Liver (tissue), 9 donors: ENCODE results near the gene UCKL1. TPM values are rescaled to one million over a fixed set of nuclear protein-coding genes. Genes with fewer than 3 reads are reported as not detected.

Experiments used
- DNase-seq: peaks from one replicate; pipeline ENCODE4 v3.0.0-alpha.2; 2017; ENCODE audit warnings: low spot score
- H3K27ac ChIP-seq, 2 donors: one replicate each; pipeline ENCODE4 v1.7.0; 2013; ENCODE audit warnings: inconsistent platforms in 2 of 2, low read length in 2 of 2, control low read depth in 1 of 2, low read depth in 1 of 2, mild to moderate bottlenecking in 1 of 2
- H3K27me3 ChIP-seq, 4 donors: one replicate each; pipeline versions ENCODE4 v1.6.1 to v1.7.0; 2013; ENCODE audit warnings: low read length in 3 of 4, inconsistent platforms in 1 of 4, mild to moderate bottlenecking in 1 of 4, moderate library complexity in 1 of 4; ENCODE audit not compliant: control insufficient read depth in 4 of 4, insufficient read depth in 4 of 4
- H3K36me3 ChIP-seq, 4 donors: one replicate each; pipeline versions ENCODE4 v1.6.1 to v1.7.0; 2013; ENCODE audit warnings: low read length in 3 of 4, mild to moderate bottlenecking in 3 of 4, low read depth in 1 of 4, moderate library complexity in 1 of 4; ENCODE audit not compliant: control insufficient read depth in 4 of 4, insufficient read depth in 3 of 4
- H3K4me1 ChIP-seq, 4 donors: one replicate each; pipeline versions ENCODE4 v1.6.1 to v1.7.0; 2013; ENCODE audit warnings: low read length in 3 of 4, mild to moderate bottlenecking in 3 of 4, moderate library complexity in 1 of 4; ENCODE audit not compliant: control insufficient read depth in 4 of 4, insufficient read depth in 4 of 4
- H3K4me3 ChIP-seq, 3 donors: one replicate each; pipeline versions ENCODE4 v1.6.1 to v1.7.0; 2013; ENCODE audit warnings: low read length in 3 of 3, control low read depth in 1 of 3, low read depth in 1 of 3, mild to moderate bottlenecking in 1 of 3
- H3K9ac ChIP-seq, 2 donors: one replicate each; pipeline ENCODE4 v1.7.0; 2013; ENCODE audit warnings: low read length in 2 of 2, mild to moderate bottlenecking in 2 of 2, moderate library complexity in 2 of 2, control low read depth in 1 of 2, low read depth in 1 of 2
- H3K9me3 ChIP-seq, 4 donors: one replicate each; pipeline versions ENCODE4 v1.6.1 to v1.7.0; 2013; ENCODE audit warnings: low read length in 3 of 4; ENCODE audit not compliant: control insufficient read depth in 4 of 4
- EGR1 ChIP-seq, 2 donors: IDR thresholded peaks; 2 replicates each; pipeline ENCODE4 v1.6.1; 2016 to 2018; ENCODE audit warnings: antibody characterized with exemption in 2 of 2, low read depth in 2 of 2
- FOXA2 ChIP-seq: IDR thresholded peaks from 2 replicates; pipeline ENCODE4 v1.6.1; 2016; ENCODE audit warnings: antibody characterized with exemption
- GABPA ChIP-seq, 2 donors: IDR thresholded peaks in 1 of 2; conservative IDR thresholded peaks in 1 of 2; 2 replicates each; pipeline ENCODE4 v1.6.1; 2016; ENCODE audit warnings: antibody characterized with exemption in 2 of 2, mild to moderate bottlenecking in 1 of 2, moderate library complexity in 1 of 2
- HNF4A ChIP-seq, 2 donors: conservative IDR thresholded peaks; 2 replicates each; pipeline ENCODE4 v1.6.1; 2016; ENCODE audit warnings: antibody characterized with exemption in 2 of 2, mild to moderate bottlenecking in 2 of 2
- HNF4G ChIP-seq: IDR thresholded peaks from 2 replicates; pipeline ENCODE4 v1.6.1; 2016; ENCODE audit warnings: antibody characterized with exemption
- JUND ChIP-seq, 2 donors: IDR thresholded peaks; 2 replicates each; pipeline ENCODE4 v1.6.1; 2016; ENCODE audit warnings: antibody characterized with exemption in 2 of 2
- MAX ChIP-seq: IDR thresholded peaks from 2 replicates; pipeline ENCODE4 v1.6.1; 2016; ENCODE audit warnings: antibody characterized with exemption
- NR2F2 ChIP-seq: IDR thresholded peaks from 2 replicates; pipeline ENCODE4 v1.6.1; 2016; ENCODE audit warnings: antibody characterized with exemption
- RAD21 ChIP-seq, 2 donors: IDR thresholded peaks; 2 replicates each; pipeline ENCODE4 v1.6.1; 2016; ENCODE audit warnings: antibody characterized with exemption in 2 of 2, mild to moderate bottlenecking in 2 of 2
- REST ChIP-seq: IDR thresholded peaks from 2 replicates; pipeline ENCODE4 v1.6.1; 2016; ENCODE audit warnings: antibody characterized with exemption, mild to moderate bottlenecking
- RXRA ChIP-seq, 2 donors: IDR thresholded peaks; 2 replicates each; pipeline ENCODE4 v1.6.1; 2017 to 2018; ENCODE audit warnings: antibody characterized with exemption in 2 of 2, mild to moderate bottlenecking in 1 of 2
- SP1 ChIP-seq: IDR thresholded peaks from 2 replicates; pipeline ENCODE4 v1.6.1; 2018; ENCODE audit warnings: antibody characterized with exemption, mild to moderate bottlenecking
- TAF1 ChIP-seq: conservative IDR thresholded peaks from 2 replicates; pipeline ENCODE4 v1.6.1; 2016; ENCODE audit warnings: antibody characterized with exemption, mild to moderate bottlenecking
- YY1 ChIP-seq: IDR thresholded peaks from 2 replicates; pipeline ENCODE4 v1.6.1; 2016; ENCODE audit warnings: antibody characterized with exemption, mild to moderate bottlenecking
- ZBTB33 ChIP-seq: IDR thresholded peaks from 2 replicates; pipeline ENCODE4 v1.6.1; 2016; ENCODE audit warnings: antibody characterized with exemption
- WGBS: extraction: QIAGEN DNeasy Blood & Tissue Kit; methylation state at CpG from one replicate; pipeline ENCODE4 v1.1.7; 2013; 5-methylcytosine and 5-hydroxymethylcytosine counted together
- polyA plus RNA-seq, 2 donors: library from polyadenylated mRNA; stranded (reverse) in 1 of 2; unstranded in 1 of 2; fragments of 200-250 nt in 1 of 2; fragments of >200 nt in 1 of 2; fragmentation: Nextera tagmentation in 1 of 2; extraction: Ambion mirVana in 1 of 2; gene quantifications; one replicate each; pipeline versions ENCODE4 v1.2.1 to v1.2.3, GENCODE V29; 2013 to 2015
- total RNA-seq, 2 donors: library from RNA; depleted of rRNA; stranded (reverse); fragments of >200 nt; gene quantifications; one replicate each; pipeline ENCODE4 v1.2.3, GENCODE V29; 2014
- TF ChIP-seq, protein P1 (sequence below): fragments of 150-350 bp; IDR thresholded peaks from 2 replicates; pipeline ENCODE4 v1.5.1; 2017; ENCODE audit warnings: improper control_type of control experiment, low read depth, low read length; ENCODE audit not compliant: missing input control
- TF ChIP-seq, protein P2 (sequence below): IDR thresholded peaks from 2 replicates; pipeline ENCODE4 v1.6.1; 2016; ENCODE audit warnings: antibody characterized with exemption
- donor health status: healthy.
- donor health status: healthy.
- donor health status: healthy.
- donor health status: healthy.
- donor health status: healthy.

The UCKL1 gene
- total and polyA plus RNA-seq, 4 donors, result 16.4 to 20.4 (median 18.3) TPM

DNA sequence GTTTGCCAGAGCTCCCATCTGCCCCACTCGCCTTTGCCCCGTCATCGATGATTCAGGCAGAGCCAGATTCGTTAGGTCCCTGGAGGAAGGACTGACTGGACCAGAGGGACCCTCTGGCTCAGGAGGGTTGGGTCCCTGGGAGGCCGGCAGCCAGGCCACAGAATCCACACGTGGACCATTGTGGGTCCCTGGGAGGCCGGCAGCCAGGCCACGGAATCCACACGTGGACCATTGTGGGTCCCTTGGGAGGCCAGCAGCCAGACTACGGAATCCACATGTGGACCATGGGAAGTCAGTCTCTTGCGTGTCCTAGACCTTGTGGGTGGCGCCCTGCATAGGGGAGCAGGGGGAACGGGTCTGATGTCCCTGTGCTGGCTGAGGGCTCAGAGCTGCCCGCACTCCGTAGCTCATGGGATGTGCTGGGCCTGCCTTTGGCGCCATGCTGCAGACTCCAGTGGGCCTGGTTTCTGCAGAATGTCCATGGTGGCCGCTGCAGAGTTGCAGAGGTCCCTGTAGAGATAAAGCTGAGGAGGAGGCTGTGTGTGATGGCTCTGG is 23.5 kb downstream of the UCKL1 start:
- DNase-seq, result no peak
- no peak overlapping the region for H3K4me3 ChIP-seq
- H3K9me3 ChIP-seq, result no peaks in the 10 kb centered on the region
- no peaks in the 10 kb centered on the region for H3K27me3 ChIP-seq
- no peak overlapping the region for H3K9ac ChIP-seq
- 97% methylated on average over 17 of the region's 17 CpGs for WGBS
- TF ChIP-seq, protein P1, sequence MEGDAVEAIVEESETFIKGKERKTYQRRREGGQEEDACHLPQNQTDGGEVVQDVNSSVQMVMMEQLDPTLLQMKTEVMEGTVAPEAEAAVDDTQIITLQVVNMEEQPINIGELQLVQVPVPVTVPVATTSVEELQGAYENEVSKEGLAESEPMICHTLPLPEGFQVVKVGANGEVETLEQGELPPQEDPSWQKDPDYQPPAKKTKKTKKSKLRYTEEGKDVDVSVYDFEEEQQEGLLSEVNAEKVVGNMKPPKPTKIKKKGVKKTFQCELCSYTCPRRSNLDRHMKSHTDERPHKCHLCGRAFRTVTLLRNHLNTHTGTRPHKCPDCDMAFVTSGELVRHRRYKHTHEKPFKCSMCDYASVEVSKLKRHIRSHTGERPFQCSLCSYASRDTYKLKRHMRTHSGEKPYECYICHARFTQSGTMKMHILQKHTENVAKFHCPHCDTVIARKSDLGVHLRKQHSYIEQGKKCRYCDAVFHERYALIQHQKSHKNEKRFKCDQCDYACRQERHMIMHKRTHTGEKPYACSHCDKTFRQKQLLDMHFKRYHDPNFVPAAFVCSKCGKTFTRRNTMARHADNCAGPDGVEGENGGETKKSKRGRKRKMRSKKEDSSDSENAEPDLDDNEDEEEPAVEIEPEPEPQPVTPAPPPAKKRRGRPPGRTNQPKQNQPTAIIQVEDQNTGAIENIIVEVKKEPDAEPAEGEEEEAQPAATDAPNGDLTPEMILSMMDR, result no peak
- TF ChIP-seq ZBTB33, result no peak
- TF ChIP-seq TAF1, result no peak
- TF ChIP-seq MAX, result no peak
- TF ChIP-seq EGR1 (IDR thresholded peaks at IDR 0.05; ENCODE audit: low read depth in 2 of 2), result no peak
- TF ChIP-seq FOXA2, result no peak
- TF ChIP-seq GABPA (IDR thresholded peaks at IDR 0.05 in 1 of 2, conservative IDR thresholded peaks at IDR 0.05 in 1 of 2), result no peak
- TF ChIP-seq, protein P2, sequence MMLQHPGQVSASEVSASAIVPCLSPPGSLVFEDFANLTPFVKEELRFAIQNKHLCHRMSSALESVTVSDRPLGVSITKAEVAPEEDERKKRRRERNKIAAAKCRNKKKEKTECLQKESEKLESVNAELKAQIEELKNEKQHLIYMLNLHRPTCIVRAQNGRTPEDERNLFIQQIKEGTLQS, result no peak
- no peak for TF ChIP-seq HNF4A (conservative IDR thresholded peaks at IDR 0.05)
- TF ChIP-seq SP1, result no peak
- no peak for TF ChIP-seq RXRA (IDR thresholded peaks at IDR 0.05)
- TF ChIP-seq YY1, result no peak
- no peak for TF ChIP-seq RAD21 (IDR thresholded peaks at IDR 0.05)
- no peak for TF ChIP-seq HNF4G
- peaks cover 15 to 63% (median 36%) of the 10 kb centered on the region in 4 donors for H3K36me3 ChIP-seq
- no peak overlapping the region for H3K27ac ChIP-seq
- no peaks in the 10 kb centered on the region for H3K4me1 ChIP-seq

DNA sequence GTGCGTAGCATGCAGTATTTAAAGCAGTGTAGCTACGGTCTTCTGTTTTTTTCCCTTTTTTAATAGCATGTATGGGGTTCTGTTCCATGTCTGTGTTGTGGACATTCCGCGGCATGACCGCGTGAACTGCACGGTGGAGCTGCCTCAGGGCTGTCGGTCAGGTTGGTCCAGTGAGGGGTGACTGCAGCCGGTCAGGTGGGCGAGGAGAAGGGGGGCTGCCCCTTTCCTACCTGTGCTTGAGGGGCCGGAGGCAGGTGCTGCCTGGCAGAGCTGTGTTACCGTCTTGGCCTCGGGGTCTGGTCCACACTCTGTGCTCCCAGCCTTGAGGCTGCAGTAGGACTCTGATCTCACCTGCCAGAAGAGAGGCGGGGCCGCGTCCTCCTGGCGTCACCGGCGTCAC is 24.5 kb downstream of the UCKL1 start:
- H3K27me3 ChIP-seq, result no peaks in the 10 kb centered on the region
- TF ChIP-seq TAF1 (no peak), EGR1 (IDR thresholded peaks at IDR 0.05; ENCODE audit: low read depth in 2 of 2) (no peak), SP1 (no peak), HNF4A (conservative IDR thresholded peaks at IDR 0.05) (no peak), YY1 (no peak), NR2F2 (no peak), MAX (no peak), FOXA2 (no peak), JUND (IDR thresholded peaks at IDR 0.05) (no peak), REST (no peak), RXRA (IDR thresholded peaks at IDR 0.05) (no peak), ZBTB33 (no peak)
- TF ChIP-seq, protein P1, result no peak
- TF ChIP-seq, protein P2, result no peak
- 98% methylated on average over 19 of the region's 19 CpGs for WGBS
- DNase-seq, result no peak
- no peak overlapping the region for H3K27ac ChIP-seq
- peaks cover 15 to 63% (median 37%) of the 10 kb centered on the region in 4 donors for H3K36me3 ChIP-seq
- H3K4me3 ChIP-seq, result no peak overlapping the region
- no peaks in the 10 kb centered on the region for H3K4me1 ChIP-seq
- H3K9me3 ChIP-seq, result no peaks in the 10 kb centered on the region
- H3K9ac ChIP-seq, result no peak overlapping the region
